Keratinocyte (primary cell): ENCODE data around the gene B4GALNT4. TPM values are rescaled to one million over a fixed set of nuclear protein-coding genes. Genes with fewer than 3 reads are reported as not detected.
"Not testable (repeated sequence)": the region's sequence is repeated elsewhere in the genome, so short reads cannot be mapped to it uniquely, and the experiment has no call there.

Experiments
- DNase-seq: peaks from one replicate; pipeline ENCODE4 v3.0.0-alpha.2; 2011; ENCODE audit warnings: low read depth, missing footprints, low spot score
- FAIRE-seq: peaks from 2 replicates; lab custom pipeline; 2011; peaks lifted over from hg19 to GRCh38; lab: Jason Lieb, UNC
- H2AFZ ChIP-seq: 2 replicates; pipeline ENCODE4 v1.6.0; 2012; ENCODE audit warnings: low read length, control low read depth, inconsistent platforms; ENCODE audit not compliant: control insufficient read depth
- H3K27ac ChIP-seq: 2 replicates; pipeline ENCODE4 v1.5.1; 2011; ENCODE audit warnings: low read length; ENCODE audit not compliant: control insufficient read depth, insufficient read depth
- H3K27me3 ChIP-seq: 3 replicates; pipeline ENCODE4 v1.6.0; 2011; ENCODE audit warnings: low read length; ENCODE audit not compliant: control insufficient read depth, insufficient read depth; ENCODE audit errors: extremely low read depth
- H3K36me3 ChIP-seq, 2 experiments: 2 replicates in 1 of 2; 3 replicates in 1 of 2; pipeline ENCODE4 v1.5.1; 2011; ENCODE audit warnings: low read length in 2 of 2, mild to moderate bottlenecking in 1 of 2; ENCODE audit not compliant: control insufficient read depth in 2 of 2, insufficient read depth in 2 of 2; ENCODE audit errors: extremely low read depth in 1 of 2
- H3K4me1 ChIP-seq: 3 replicates; pipeline ENCODE4 v1.5.1; 2011; ENCODE audit warnings: low read length; ENCODE audit not compliant: control insufficient read depth, insufficient read depth; ENCODE audit errors: extremely low read depth
- H3K4me2 ChIP-seq: 3 replicates; pipeline ENCODE4 v1.6.0; 2011; ENCODE audit warnings: low read depth, low read length; ENCODE audit not compliant: control insufficient read depth, insufficient read depth; ENCODE audit errors: extremely low read depth
- H3K4me3 ChIP-seq, 3 experiments: fragments of 200-600 bp in 1 of 3; sonication (generic) in 1 of 3; 2 replicates in 2 of 3; 3 replicates in 1 of 3; pipeline ENCODE4 v1.5.1; 2011 to 2016; ENCODE audit warnings: low read length in 3 of 3, mild to moderate bottlenecking in 3 of 3, control low read depth in 2 of 3, inconsistent platforms in 1 of 3, low read depth in 1 of 3, mixed read lengths in 1 of 3, mixed run types in 1 of 3, moderate library complexity in 1 of 3; ENCODE audit not compliant: control insufficient read depth in 2 of 3, insufficient read depth in 2 of 3; ENCODE audit errors: extremely low read depth in 1 of 3
- H3K79me2 ChIP-seq: 2 replicates; pipeline ENCODE4 v1.6.0; 2012; ENCODE audit warnings: low read length; ENCODE audit not compliant: control insufficient read depth, insufficient read depth
- H3K9ac ChIP-seq: 3 replicates; pipeline ENCODE4 v1.6.0; 2011; ENCODE audit warnings: low read length; ENCODE audit not compliant: control insufficient read depth, insufficient read depth; ENCODE audit errors: extremely low read depth
- H3K9me1 ChIP-seq: 3 replicates; pipeline ENCODE4 v1.6.0; 2011; ENCODE audit warnings: low read length; ENCODE audit not compliant: control insufficient read depth, insufficient read depth; ENCODE audit errors: extremely low read depth
- H3K9me3 ChIP-seq: 2 replicates; pipeline ENCODE4 v1.5.1; 2012; ENCODE audit warnings: low read depth, low read length; ENCODE audit not compliant: control insufficient read depth
- H4K20me1 ChIP-seq: 3 replicates; pipeline ENCODE4 v1.6.0; 2011; ENCODE audit warnings: low read length; ENCODE audit not compliant: control insufficient read depth, insufficient read depth; ENCODE audit errors: extremely low read depth
- CTCF ChIP-seq, 3 experiments: IDR thresholded peaks in 1 of 3; conservative IDR thresholded peaks in 1 of 3; optimal IDR thresholded peaks in 1 of 3; 2 replicates in 2 of 3; 3 replicates in 1 of 3; pipeline versions ENCODE3 to v1.5.1; 2011; ENCODE audit warnings: low read length in 3 of 3, mild to moderate bottlenecking in 3 of 3, moderate library complexity in 2 of 3, control low read depth in 1 of 3, inconsistent platforms in 1 of 3; ENCODE audit not compliant: insufficient read depth in 2 of 3; ENCODE audit errors: extremely low read depth in 1 of 3
- EZH2 ChIP-seq: IDR thresholded peaks from one replicate; pipeline ENCODE4 v1.6.1; 2012; ENCODE audit warnings: inconsistent platforms, mild to moderate bottlenecking, low read length, moderate library complexity
- dilution Hi-C: fragments of 300-500 bp; cut with MboI; formaldehyde crosslinking; loops from one replicate; pipeline ENCODE4 v1.7.0; 2020; ENCODE audit warnings: low sequenced_read_pairs; ENCODE audit not compliant: extremely low pct_ligation_motif_present
- polyA plus RNA-seq, 5 experiments: library from polyadenylated mRNA; depleted of rRNA in 3 of 5; stranded (reverse) in 3 of 5; stranded (forward) in 1 of 5; unstranded in 1 of 5; fragments of >200 nt; gene quantifications; 1 replicate in 1 of 5; 2 replicates in 3 of 5; 3 replicates in 1 of 5; pipeline versions ENCODE4 v1.2.1 to v1.2.3, GENCODE V29; 2011 to 2012; ENCODE audit warnings: missing spikeins in 2 of 5, low read depth in 1 of 5, low replicate concordance in 1 of 5

The B4GALNT4 gene
- polyA plus RNA-seq, 1 donor (not counting 4 experiments of a cell fraction or from before 2014, with no cell fraction given) = 7.3 TPM

GRCh38 chr11:324156-324555 lies 45.1 kb upstream of the B4GALNT4 start:
- Histone ChIP-seq H3K4me3 (no peak overlapping the region), H3K9me3 (no peaks in the 10 kb centered on the region), H3K9me1 (no peaks in the 10 kb centered on the region), H3K4me2 (no peak overlapping the region), H3K9ac (no peak overlapping the region), H2AFZ (no peak overlapping the region), H3K27ac (no peak overlapping the region), H4K20me1 (no peaks in the 10 kb centered on the region), H3K79me2 (peaks cover 13% of the 10 kb centered on the region), H3K36me3 (no peaks in the 10 kb centered on the region), H3K27me3 (peaks cover 7% of the 10 kb centered on the region), H3K4me1 (peaks cover 3% of the 10 kb centered on the region)
- dilution Hi-C loops = no loop called here
- no peak for DNase-seq
- no peak for FAIRE-seq
- no peak for TF ChIP-seq EZH2
- no peak for TF ChIP-seq CTCF (optimal IDR thresholded peaks at IDR 0.05 in 1 of 3, IDR thresholded peaks at IDR 0.05 in 1 of 3, conservative IDR thresholded peaks at IDR 0.05 in 1 of 3; ENCODE audit: extremely low read depth in 1 of 3, insufficient read depth in 2 of 3, low read length in 3 of 3)

- H3K36me3 ChIP-seq, H3K4me1 ChIP-seq, H4K20me1 ChIP-seq, FAIRE-seq, H2AFZ ChIP-seq, H3K4me2 ChIP-seq, H3K9me3 ChIP-seq, H3K27me3 ChIP-seq, DNase-seq, H3K4me3 ChIP-seq, H3K9ac ChIP-seq, H3K9me1 ChIP-seq, H3K27ac ChIP-seq, H3K79me2 ChIP-seq, dilution Hi-C loops: not testable (repeated sequence)
These were observed 44.4 kb upstream of the B4GALNT4 start for GRCh38 chr11:324593-325517.
